ENCODE results near the gene PRF1. TPM values are rescaled to one million over a fixed set of nuclear protein-coding genes. Genes with fewer than 3 reads are reported as not detected.

The PRF1 gene
- total and polyA plus RNA-seq, 2 donors (not counting 1 experiment from before 2014, with no cell fraction given) = 1.0 to 1.9 TPM

DNA sequence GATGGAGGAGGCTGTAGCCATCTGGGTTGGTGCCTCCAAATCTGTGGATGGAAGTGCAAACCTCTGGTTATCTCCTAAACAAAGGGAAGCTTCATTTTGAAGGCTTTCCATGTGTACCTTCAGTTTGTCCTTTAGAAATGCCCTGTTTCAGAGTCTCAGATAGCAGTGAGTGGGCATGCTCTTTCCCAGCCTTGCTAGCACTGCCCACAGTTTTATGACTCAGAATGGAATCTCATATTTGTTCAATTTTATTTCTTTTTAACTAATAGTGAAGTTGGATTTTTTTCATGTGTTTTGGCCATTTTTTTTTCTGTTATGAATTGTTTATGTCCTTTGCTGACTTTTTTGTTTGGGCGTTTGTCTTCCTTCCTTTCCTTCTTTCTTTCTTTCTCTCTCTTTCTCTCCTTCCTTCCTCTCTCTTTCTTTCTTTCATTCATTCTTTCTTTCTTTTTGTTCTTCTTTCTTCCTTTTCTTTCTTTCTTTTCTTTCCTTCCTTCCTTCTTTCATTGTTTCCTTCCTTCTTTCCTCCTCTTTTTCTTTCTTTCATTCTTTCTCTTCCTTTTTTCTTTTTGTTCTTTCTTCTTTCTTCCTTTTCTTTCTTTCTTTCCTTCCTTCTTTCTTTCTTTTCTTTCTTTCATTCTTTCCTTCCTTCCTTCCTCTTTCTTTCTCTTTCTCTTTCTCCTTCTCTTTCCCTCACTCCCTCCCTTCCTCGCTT, 25.6 kb downstream of the PRF1 start:
- no peak for DNase-seq
- Mint-ChIP-seq H3K27me3 (no peaks in the 10 kb centered on the region), H3K9me3 (ENCODE audit: insufficient read depth) (no peaks in the 10 kb centered on the region), H3K4me3 (peak overlapping the region; percentile 76), H3K27ac (peak overlapping the region; percentile 2), H3K4me1 (peaks cover 49% of the 10 kb centered on the region)
- H3K9ac ChIP-seq (ENCODE audit: low read length) = peak overlapping the region; percentile 35
- H3K9me3 ChIP-seq (ENCODE audit: control extremely low read depth in 1 of 3, control insufficient read depth in 2 of 3, insufficient read depth in 1 of 3, low read length in 2 of 3) = no peaks in the 10 kb centered on the region
- peak overlapping the region; percentile 61 for H2AFZ ChIP-seq (ENCODE audit: insufficient read depth, low read depth, low read length, poor library complexity, severe bottlenecking)
- peak overlapping the region; percentile 66 for H3K4me2 ChIP-seq (replicated peaks; ENCODE audit: low read depth, low read length, poor library complexity, severe bottlenecking)
- H4K20me1 ChIP-seq (ENCODE audit: control insufficient read depth, insufficient read depth, low read length, poor library complexity, severe bottlenecking) = no peaks in the 10 kb centered on the region
- H3K79me2 ChIP-seq (ENCODE audit: control insufficient read depth, insufficient read depth, low read length) = no peaks in the 10 kb centered on the region
- TF ChIP-seq EZH2 (IDR thresholded peaks at IDR 0.05; ENCODE audit: borderline replicate concordance, insufficient read depth, low read depth, low read length, poor library complexity, severe bottlenecking) = no peak
- TF ChIP-seq, protein P1, sequence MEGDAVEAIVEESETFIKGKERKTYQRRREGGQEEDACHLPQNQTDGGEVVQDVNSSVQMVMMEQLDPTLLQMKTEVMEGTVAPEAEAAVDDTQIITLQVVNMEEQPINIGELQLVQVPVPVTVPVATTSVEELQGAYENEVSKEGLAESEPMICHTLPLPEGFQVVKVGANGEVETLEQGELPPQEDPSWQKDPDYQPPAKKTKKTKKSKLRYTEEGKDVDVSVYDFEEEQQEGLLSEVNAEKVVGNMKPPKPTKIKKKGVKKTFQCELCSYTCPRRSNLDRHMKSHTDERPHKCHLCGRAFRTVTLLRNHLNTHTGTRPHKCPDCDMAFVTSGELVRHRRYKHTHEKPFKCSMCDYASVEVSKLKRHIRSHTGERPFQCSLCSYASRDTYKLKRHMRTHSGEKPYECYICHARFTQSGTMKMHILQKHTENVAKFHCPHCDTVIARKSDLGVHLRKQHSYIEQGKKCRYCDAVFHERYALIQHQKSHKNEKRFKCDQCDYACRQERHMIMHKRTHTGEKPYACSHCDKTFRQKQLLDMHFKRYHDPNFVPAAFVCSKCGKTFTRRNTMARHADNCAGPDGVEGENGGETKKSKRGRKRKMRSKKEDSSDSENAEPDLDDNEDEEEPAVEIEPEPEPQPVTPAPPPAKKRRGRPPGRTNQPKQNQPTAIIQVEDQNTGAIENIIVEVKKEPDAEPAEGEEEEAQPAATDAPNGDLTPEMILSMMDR (IDR thresholded peaks at IDR 0.05) = peak; percentile 54
- CTCF ChIA-PET = interaction anchor here (0.6 to 0.9 kb wide), 4 partner anchors 11 to 1448 kb away, joined by 3 to 4 read pairs (median 3); no protein-coding TSS in a partner anchor
- WGBS (ENCODE audit: insufficient coverage) = 93% methylated on average over 1 of the region's 2 CpGs
- no peaks in the 10 kb centered on the region for H3K27me3 ChIP-seq (replicated peaks in 1 of 4; ENCODE audit: control extremely low read depth in 1 of 4, control insufficient read depth in 3 of 4, insufficient read depth in 4 of 4, low read length in 3 of 4)
- intact Hi-C loops (cut with micrococcal nuclease) = no loop called here
- POLR2A ChIA-PET = no interaction called here
- H3K36me3 ChIP-seq (replicated peaks in 1 of 2; ENCODE audit: control extremely low read depth in 1 of 2, control insufficient read depth in 1 of 2, extremely low read depth in 1 of 2, insufficient read depth in 2 of 2, low read length in 1 of 2) = no peaks in the 10 kb centered on the region
- no peak for ATAC-seq (ENCODE audit: low read depth)
- peaks cover 34 to 41% of the 10 kb centered on the region in 2 donors for H3K4me1 ChIP-seq (ENCODE audit: control insufficient read depth in 2 of 2, insufficient read depth in 2 of 2, low read length in 2 of 2)
- H3K4me3 ChIP-seq (ENCODE audit: control extremely low read depth in 1 of 5, extremely low read depth in 1 of 5, insufficient read depth in 1 of 5, low read depth in 2 of 5, low read length in 4 of 5) = peak overlapping the region in 1 of 5 experiments; percentile 20
- peak overlapping the region in 1 of 2 donors; percentile 57 for H3K27ac ChIP-seq (ENCODE audit: low read length in 2 of 2)
